ENCODE measurements around the gene CAMK2G.
"Not testable (repeated sequence)": the region's sequence is repeated elsewhere in the genome, so short reads cannot be mapped to it uniquely, and the experiment has no call there.

The CAMK2G gene

GRCh38 chr10:73791871-73792400 is 82.4 kb downstream of the CAMK2G start:
- DNase-seq (ENCODE audit: low read depth) = no peak

GRCh38 chr10:73790886-73791625 is 83.3 kb downstream of the CAMK2G start:
- DNase-seq (ENCODE audit: low read depth) = no peak

GRCh38 chr10:73789659-73790055 is 84.7 kb downstream of the CAMK2G start:
- DNase-seq (ENCODE audit: low read depth) = no peak

GRCh38 chr10:73788864-73789658 is 85.3 kb downstream of the CAMK2G start:
- no peak for DNase-seq (ENCODE audit: low read depth)

- not testable (repeated sequence) for DNase-seq (ENCODE audit: low read depth)
Measured at GRCh38 chr10:73787031-73787800, 87.1 kb downstream of the CAMK2G start.

- no peak for DNase-seq (ENCODE audit: low read depth)
Measured at GRCh38 chr10:73786512-73786885, 87.9 kb downstream of the CAMK2G start.

GRCh38 chr10:73785721-73786511 is 88.4 kb downstream of the CAMK2G start:
- DNase-seq (ENCODE audit: low read depth) = peak; percentile 18

- peak; percentile 81 for DNase-seq (ENCODE audit: low read depth)
Measured at GRCh38 chr10:73785211-73785720, 89.1 kb downstream of the CAMK2G start, which contains the start of gene ZSWIM8. Gene ZSWIM8, plus strand, starts transcription at chr10:73785606. Its CDS starts 273 bp downstream, at chr10:73785879.

GRCh38 chr10:73782749-73783085 is 91.6 kb downstream of the CAMK2G start:
- no peak for DNase-seq (ENCODE audit: low read depth)

GRCh38 chr10:73781879-73782748 is 92.2 kb downstream of the CAMK2G start, which contains the start of gene CHCHD1:
Gene CHCHD1, plus strand, starts transcription at chr10:73782048. Its CDS starts 28 bp downstream, at chr10:73782076.
- peak; percentile 86 for DNase-seq (ENCODE audit: low read depth)

GRCh38 chr10:73781548-73781878 is 92.8 kb downstream of the CAMK2G start:
- DNase-seq (ENCODE audit: low read depth) = no peak

- no peak for DNase-seq (ENCODE audit: low read depth)
Measured at GRCh38 chr10:73780966-73781365, 93.4 kb downstream of the CAMK2G start.

- no peak for DNase-seq (ENCODE audit: low read depth)
Measured at GRCh38 chr10:73780301-73780700, 94.1 kb downstream of the CAMK2G start.

- DNase-seq (ENCODE audit: low read depth) = no peak
Measured at GRCh38 chr10:73779539-73780197, 94.7 kb downstream of the CAMK2G start.

- no peak for DNase-seq (ENCODE audit: low read depth)
Measured at GRCh38 chr10:73779018-73779417, 95.3 kb downstream of the CAMK2G start.

GRCh38 chr10:73774637-73775036 is 99.7 kb downstream of the CAMK2G start:
- no peak for DNase-seq (ENCODE audit: low read depth)

GRCh38 chr10:73773152-73773879 is 101.0 kb downstream of the CAMK2G start:
- DNase-seq (ENCODE audit: low read depth) = no peak

- peak; percentile 68 for DNase-seq (ENCODE audit: low read depth)
Measured at GRCh38 chr10:73772281-73773151, 101.8 kb downstream of the CAMK2G start.

Data from activated gamma-delta T cell treated with anti-CD3 and anti-CD28 coated beads, Interleukin-2, amount 50 U/mL, for 16 hours (primary cell).